MM.1S (cell line): ENCODE measurements around the gene BRINP2.

Experiments used
- DNase-seq: peaks from one replicate; pipeline ENCODE4 v3.0.0-alpha.2; 2015
- H2AFZ ChIP-seq: fragments of 300-600 bp; sonication (generic); 2 replicates; pipeline ENCODE4 v1.6.0; 2016; ENCODE audit warnings: antibody characterized with exemption, low read length
- H3F3A ChIP-seq: fragments of 300-600 bp; sonication (generic); 2 replicates; pipeline ENCODE4 v1.6.1; 2016; ENCODE audit warnings: mild to moderate bottlenecking, antibody characterized with exemption, low read length, moderate library complexity, mixed read lengths; ENCODE audit not compliant: insufficient read depth
- H3K27ac ChIP-seq: fragments of 300-600 bp; sonication (generic); 2 replicates; pipeline ENCODE4 v1.5.1; 2016; ENCODE audit warnings: mild to moderate bottlenecking, low read length
- H3K27me3 ChIP-seq: fragments of 300-600 bp; sonication (generic); replicated peaks from 2 replicates; pipeline ENCODE4 v1.6.0; 2016; ENCODE audit warnings: low read length; ENCODE audit not compliant: insufficient read depth
- H3K36me3 ChIP-seq: fragments of 300-600 bp; sonication (generic); replicated peaks from 2 replicates; pipeline ENCODE4 v1.6.1; 2016; ENCODE audit warnings: mild to moderate bottlenecking, low read length, mixed read lengths; ENCODE audit not compliant: insufficient read depth
- H3K4me1 ChIP-seq: fragments of 300-600 bp; sonication (generic); 2 replicates; pipeline ENCODE4 v1.6.1; 2016; ENCODE audit warnings: low read length, mixed read lengths
- H3K4me2 ChIP-seq: fragments of 300-600 bp; sonication (generic); 2 replicates; pipeline ENCODE4 v1.6.0; 2016; ENCODE audit warnings: low read depth, low read length
- H3K4me3 ChIP-seq: fragments of 300-600 bp; sonication (generic); 2 replicates; pipeline ENCODE4 v1.5.1; 2016; ENCODE audit warnings: low read length, mixed read lengths
- H3K79me2 ChIP-seq: fragments of 300-600 bp; sonication (generic); 2 replicates; pipeline ENCODE4 v1.6.1; 2016; ENCODE audit warnings: mixed run types, low read length, mixed read lengths
- H3K9ac ChIP-seq: fragments of 300-600 bp; sonication (generic); 2 replicates; pipeline ENCODE4 v1.6.1; 2016; ENCODE audit warnings: low read length, mixed read lengths
- H3K9me2 ChIP-seq: fragments of 300-600 bp; sonication (generic); replicated peaks from 2 replicates; pipeline ENCODE4 v1.6.1; 2016; ENCODE audit warnings: mild to moderate bottlenecking, low read length, mixed read lengths; ENCODE audit not compliant: insufficient read depth
- H3K9me3 ChIP-seq: fragments of 300-600 bp; sonication (generic); replicated peaks from 2 replicates; pipeline ENCODE4 v1.6.1; 2016; ENCODE audit warnings: mild to moderate bottlenecking, low read length, mixed read lengths; ENCODE audit not compliant: insufficient read depth
- H4K20me1 ChIP-seq: fragments of 300-600 bp; sonication (generic); 2 replicates; pipeline ENCODE4 v1.6.1; 2016; ENCODE audit warnings: mild to moderate bottlenecking, low read length, moderate library complexity, mixed read lengths; ENCODE audit not compliant: insufficient read depth
- EZH2 ChIP-seq: fragments of 300-600 bp; sonication (generic); optimal IDR thresholded peaks from 2 replicates; pipeline ENCODE3; 2017; ENCODE audit warnings: low read depth, mild to moderate bottlenecking, antibody characterized with exemption, low read length, mixed read lengths
- EZH2phosphoT487 ChIP-seq: fragments of 300-600 bp; sonication (generic); IDR thresholded peaks from 2 replicates; pipeline ENCODE4 v1.6.1; 2018; ENCODE audit warnings: antibody characterized with exemption, low read length
- TF ChIP-seq, protein P1 (sequence below): fragments of 300-600 bp; sonication (generic); IDR thresholded peaks from 2 replicates; pipeline ENCODE4 v1.5.1; 2016; ENCODE audit warnings: antibody characterized with exemption, low read length, mixed read lengths

BRINP2 gene

DNA sequence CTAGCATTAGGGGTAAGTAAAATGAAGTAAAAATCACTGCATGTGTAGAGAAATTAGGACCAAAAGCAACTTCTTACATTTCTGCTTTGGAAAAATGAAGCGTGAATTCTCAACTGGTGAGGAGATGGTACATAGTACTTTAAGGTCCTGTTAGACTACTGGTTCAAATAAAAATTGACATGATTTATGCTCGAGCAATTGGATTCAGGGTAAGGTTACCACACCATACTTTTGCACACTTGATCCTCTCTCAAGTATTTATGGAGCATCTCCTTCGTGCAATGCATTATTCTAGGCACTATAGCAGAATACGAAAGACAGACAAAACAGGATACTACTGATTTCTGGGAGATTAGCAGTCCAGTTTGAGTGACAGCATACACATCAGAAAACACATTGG is 66.2 kb downstream of the BRINP2 start:
- Histone ChIP-seq H3K9me2 (no peaks in the 10 kb centered on the region), H3F3A (no peaks in the 10 kb centered on the region), H3K36me3 (no peaks in the 10 kb centered on the region), H2AFZ (no peak overlapping the region), H3K27me3 (no peaks in the 10 kb centered on the region), H3K9me3 (no peaks in the 10 kb centered on the region), H3K4me2 (no peak overlapping the region), H3K27ac (no peak overlapping the region), H3K4me1 (no peaks in the 10 kb centered on the region), H3K4me3 (no peak overlapping the region), H3K79me2 (no peaks in the 10 kb centered on the region), H4K20me1 (no peaks in the 10 kb centered on the region), H3K9ac (no peak overlapping the region)
- TF ChIP-seq EZH2phosphoT487 (no peak), EZH2 (no peak)
- TF ChIP-seq, protein P1, sequence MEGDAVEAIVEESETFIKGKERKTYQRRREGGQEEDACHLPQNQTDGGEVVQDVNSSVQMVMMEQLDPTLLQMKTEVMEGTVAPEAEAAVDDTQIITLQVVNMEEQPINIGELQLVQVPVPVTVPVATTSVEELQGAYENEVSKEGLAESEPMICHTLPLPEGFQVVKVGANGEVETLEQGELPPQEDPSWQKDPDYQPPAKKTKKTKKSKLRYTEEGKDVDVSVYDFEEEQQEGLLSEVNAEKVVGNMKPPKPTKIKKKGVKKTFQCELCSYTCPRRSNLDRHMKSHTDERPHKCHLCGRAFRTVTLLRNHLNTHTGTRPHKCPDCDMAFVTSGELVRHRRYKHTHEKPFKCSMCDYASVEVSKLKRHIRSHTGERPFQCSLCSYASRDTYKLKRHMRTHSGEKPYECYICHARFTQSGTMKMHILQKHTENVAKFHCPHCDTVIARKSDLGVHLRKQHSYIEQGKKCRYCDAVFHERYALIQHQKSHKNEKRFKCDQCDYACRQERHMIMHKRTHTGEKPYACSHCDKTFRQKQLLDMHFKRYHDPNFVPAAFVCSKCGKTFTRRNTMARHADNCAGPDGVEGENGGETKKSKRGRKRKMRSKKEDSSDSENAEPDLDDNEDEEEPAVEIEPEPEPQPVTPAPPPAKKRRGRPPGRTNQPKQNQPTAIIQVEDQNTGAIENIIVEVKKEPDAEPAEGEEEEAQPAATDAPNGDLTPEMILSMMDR = no peak
- DNase-seq = no peak

DNA sequence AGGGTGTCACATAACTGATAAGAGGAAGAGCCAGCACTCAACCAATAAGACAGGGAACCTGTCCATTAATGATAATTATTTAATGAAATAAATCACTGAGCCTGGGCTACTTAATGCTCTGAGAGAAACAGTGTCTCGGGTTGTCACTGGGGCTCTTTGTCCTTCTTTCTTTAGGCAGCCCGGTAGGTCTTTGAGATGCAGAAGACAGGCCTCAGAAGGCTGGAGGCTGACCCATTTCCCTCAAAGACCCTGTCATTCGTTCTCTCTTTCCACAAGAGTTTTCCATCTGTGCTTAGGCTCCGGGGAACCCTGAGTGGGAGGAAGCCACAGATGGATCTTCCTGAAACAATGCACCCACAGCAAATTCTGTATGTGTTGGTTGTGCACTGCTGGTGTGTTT is 68.2 kb downstream of the BRINP2 start:
- H3F3A ChIP-seq = no peaks in the 10 kb centered on the region
- no peaks in the 10 kb centered on the region for H3K36me3 ChIP-seq
- no peak overlapping the region for H3K4me2 ChIP-seq
- no peaks in the 10 kb centered on the region for H3K9me3 ChIP-seq
- TF ChIP-seq, protein P1 = no peak
- TF ChIP-seq EZH2 (no peak), EZH2phosphoT487 (no peak)
- H2AFZ ChIP-seq = no peak overlapping the region
- H4K20me1 ChIP-seq = no peaks in the 10 kb centered on the region
- no peak for DNase-seq
- no peaks in the 10 kb centered on the region for H3K9me2 ChIP-seq
- no peaks in the 10 kb centered on the region for H3K79me2 ChIP-seq
- no peaks in the 10 kb centered on the region for H3K27me3 ChIP-seq
- H3K27ac ChIP-seq = no peak overlapping the region
- no peaks in the 10 kb centered on the region for H3K4me1 ChIP-seq
- H3K9ac ChIP-seq = no peak overlapping the region
- no peak overlapping the region for H3K4me3 ChIP-seq

DNA sequence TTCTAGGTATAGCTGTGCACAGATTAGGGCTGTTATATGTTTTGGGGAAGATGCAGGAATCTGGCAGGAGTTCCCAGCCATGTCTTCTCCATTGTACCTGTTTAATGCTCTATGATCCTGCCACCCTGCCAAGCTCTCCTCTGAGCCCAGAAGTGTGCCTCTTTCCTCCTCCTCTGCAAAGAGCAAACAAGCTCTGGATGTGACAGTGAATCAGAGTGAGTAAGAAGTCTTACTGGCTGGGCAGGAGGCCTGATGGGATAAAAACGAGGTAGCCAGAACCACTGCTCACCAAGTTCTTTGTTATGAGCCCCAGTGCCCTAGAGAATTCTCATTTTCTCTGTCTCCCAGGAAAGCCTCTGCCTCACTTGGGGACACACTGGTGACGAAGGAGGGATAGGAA is 69.0 kb downstream of the BRINP2 start:
- Histone ChIP-seq H3K79me2 (no peaks in the 10 kb centered on the region), H3K9ac (no peak overlapping the region), H3K36me3 (no peaks in the 10 kb centered on the region), H4K20me1 (no peaks in the 10 kb centered on the region), H3K4me3 (no peak overlapping the region), H2AFZ (no peak overlapping the region), H3F3A (no peaks in the 10 kb centered on the region), H3K27me3 (no peaks in the 10 kb centered on the region), H3K9me3 (no peaks in the 10 kb centered on the region), H3K4me1 (no peaks in the 10 kb centered on the region), H3K9me2 (no peaks in the 10 kb centered on the region), H3K27ac (no peak overlapping the region), H3K4me2 (no peak overlapping the region)
- DNase-seq = no peak
- TF ChIP-seq EZH2phosphoT487 (no peak), EZH2 (no peak)
- TF ChIP-seq, protein P1 = no peak
